Panc1 (cell line): ENCODE measurements around the gene CDRT15. TPM values are rescaled to one million over a fixed set of nuclear protein-coding genes. Genes with fewer than 3 reads are reported as not detected.

Experiments used
- ATAC-seq: fragments of 200-7000 bp; cut with Tn5 transposase; 2 replicates; pipeline ENCODE4 v1.9.1; 2020; ENCODE audit warnings: mild to moderate bottlenecking, moderate library complexity
- BruUV-seq: library from RNA; stranded (reverse); fragments of 400-500 nt; replicated peaks from 2 replicates; lab custom pipeline; 2021; lab: Mats Ljungman, UMichigan
- CTCF ChIA-PET: fragments of 300-600 bp; sonication (Branson Sonifier 250); formaldehyde crosslinking; loops from one replicate; lab custom pipeline; 2022; ENCODE audit warnings: antibody characterized with exemption; lab: Charles Lee
- POLR2A ChIA-PET: fragments of 300-600 bp; sonication (Branson Sonifier 250); formaldehyde crosslinking; loops from one replicate; lab custom pipeline; 2022; ENCODE audit warnings: antibody characterized with exemption; lab: Charles Lee
- DNase-seq: peaks from one replicate; pipeline ENCODE4 v3.0.0-alpha.2; 2010; ENCODE audit warnings: low read depth, low spot score
- H3K27ac ChIP-seq: 2 replicates; pipeline ENCODE4 v1.5.1; 2011; ENCODE audit warnings: mild to moderate bottlenecking, low read length, inconsistent platforms
- H3K27me3 ChIP-seq: fragments of 200-500 bp; sonication (Bioruptor generic); 2 replicates; pipeline ENCODE4 v1.6.0; 2014; ENCODE audit warnings: low read length, inconsistent platforms; ENCODE audit not compliant: control insufficient read depth, insufficient read depth
- H3K36me3 ChIP-seq: fragments of 200-500 bp; sonication (Bioruptor generic); 2 replicates; pipeline ENCODE4 v1.5.1; 2014; ENCODE audit warnings: inconsistent platforms, mild to moderate bottlenecking, low read length, moderate library complexity; ENCODE audit not compliant: control insufficient read depth, insufficient read depth
- H3K4me1 ChIP-seq: 2 replicates; pipeline ENCODE4 v1.5.1; 2011; ENCODE audit warnings: inconsistent platforms, mild to moderate bottlenecking, low read length, moderate library complexity; ENCODE audit not compliant: control insufficient read depth, insufficient read depth
- H3K4me3 ChIP-seq, 2 experiments: 2 replicates each; pipeline ENCODE4 v1.5.1; 2011 to 2012; ENCODE audit warnings: low read depth in 2 of 2, low read length in 2 of 2, mild to moderate bottlenecking in 2 of 2, inconsistent platforms in 1 of 2, moderate library complexity in 1 of 2
- H3K9me3 ChIP-seq: fragments of 200-500 bp; sonication (Bioruptor generic); 2 replicates; pipeline ENCODE4 v1.5.1; 2014; ENCODE audit warnings: low read depth, mild to moderate bottlenecking, inconsistent platforms, low read length, moderate library complexity; ENCODE audit not compliant: control insufficient read depth, insufficient read depth
- CTCF ChIP-seq: fragments of 450-650 bp; IDR thresholded peaks from 2 replicates; pipeline ENCODE4 v1.5.1; 2017; ENCODE audit warnings: mild to moderate bottlenecking
- POLR2AphosphoS5 ChIP-seq: IDR thresholded peaks from 2 replicates; pipeline ENCODE4 v1.6.1; 2012; ENCODE audit warnings: mild to moderate bottlenecking, low read depth, low read length, moderate library complexity
- REST ChIP-seq, 2 experiments: IDR thresholded peaks; 2 replicates each; pipeline ENCODE4 v1.6.1; 2011 to 2012; ENCODE audit warnings: low read depth in 2 of 2, control low read depth in 1 of 2, low read length in 1 of 2, mild to moderate bottlenecking in 1 of 2, moderate library complexity in 1 of 2; ENCODE audit not compliant: insufficient read depth in 1 of 2
- SIN3A ChIP-seq: IDR thresholded peaks from 2 replicates; pipeline ENCODE4 v1.6.1; 2012; ENCODE audit warnings: low read depth, mild to moderate bottlenecking, low read length, moderate library complexity, borderline replicate concordance; ENCODE audit not compliant: insufficient read depth
- TCF7L2 ChIP-seq: IDR thresholded peaks from 2 replicates; pipeline ENCODE4 v1.6.1; 2011; ENCODE audit warnings: mild to moderate bottlenecking, low read depth, low read length, inconsistent platforms
- in situ Hi-C: cut with HindIII; loops from 2 replicates; pipeline ENCODE4 v1.10.0; 2016; ENCODE audit warnings: low sequenced_read_pairs, low pct_unique_long_range_greater_than_20kb
- intact Hi-C: fragments of 100-400 bp; cut with micrococcal nuclease; formaldehyde crosslinking; loops from one replicate; pipeline ENCODE4 v1.10.0; 2022; ENCODE audit not compliant: unreplicated experiment
- total RNA-seq: library from RNA; stranded (reverse); gene quantifications from one replicate; pipeline ENCODE4 v1.2.1, GENCODE V29; 2021; ENCODE audit not compliant: unreplicated experiment

Gene CDRT15
- total RNA-seq, 1 experiment from 2014 or later, result not detected

GRCh38 chr17:14203388-14203787 lies 33.3 kb downstream of the CDRT15 start:
- intact Hi-C loops, result no loop called here
- ATAC-seq (no peak), DNase-seq (no peak)
- Histone ChIP-seq H3K9me3 (no peaks in the 10 kb centered on the region), H3K27me3 (no peaks in the 10 kb centered on the region), H3K4me1 (no peaks in the 10 kb centered on the region), H3K4me3 (no peak overlapping the region), H3K36me3 (no peaks in the 10 kb centered on the region), H3K27ac (no peak overlapping the region)
- POLR2A ChIA-PET, result no interaction called here
- no TSS peak for BruUV-seq
- CTCF ChIA-PET, result no interaction called here
- TF ChIP-seq CTCF, result peak; percentile 36
- no peak for TF ChIP-seq SIN3A
- in situ Hi-C loops, result no loop called here

GRCh38 chr17:14202388-14203166 lies 34.1 kb downstream of the CDRT15 start:
- Histone ChIP-seq H3K36me3 (no peaks in the 10 kb centered on the region), H3K9me3 (no peaks in the 10 kb centered on the region), H3K4me3 (no peak overlapping the region), H3K27ac (no peak overlapping the region), H3K27me3 (no peaks in the 10 kb centered on the region), H3K4me1 (no peaks in the 10 kb centered on the region)
- TF ChIP-seq SIN3A (no peak), REST (IDR thresholded peaks at IDR 0.05; ENCODE audit: insufficient read depth in 1 of 2, low read depth in 2 of 2, low read length in 1 of 2) (no peak)
- no TSS peak for BruUV-seq
- CTCF ChIA-PET, result no interaction called here
- intact Hi-C loops (no loop called here), in situ Hi-C loops (no loop called here)
- no peak for DNase-seq
- ATAC-seq, result no peak
- POLR2A ChIA-PET, result no interaction called here

GRCh38 chr17:14201988-14202380 lies 34.7 kb downstream of the CDRT15 start:
- ATAC-seq (no peak), DNase-seq (no peak)
- Histone ChIP-seq H3K27me3 (no peaks in the 10 kb centered on the region), H3K27ac (no peak overlapping the region), H3K4me3 (no peak overlapping the region), H3K4me1 (no peaks in the 10 kb centered on the region), H3K9me3 (no peaks in the 10 kb centered on the region), H3K36me3 (no peaks in the 10 kb centered on the region)
- TF ChIP-seq SIN3A, result no peak
- no peak for TF ChIP-seq CTCF
- TF ChIP-seq TCF7L2, result no peak
- no peak for TF ChIP-seq POLR2AphosphoS5
- TF ChIP-seq REST (IDR thresholded peaks at IDR 0.05; ENCODE audit: insufficient read depth in 1 of 2, low read depth in 2 of 2, low read length in 1 of 2), result no peak
- POLR2A ChIA-PET, result no interaction called here
- BruUV-seq, result no TSS peak
- in situ Hi-C loops (no loop called here), intact Hi-C loops (no loop called here)
- CTCF ChIA-PET, result no interaction called here
